HG02938 (cell line): ENCODE data around the gene CTSE.

Experiments used
- ATAC-seq: cut with Tn5 transposase; IDR thresholded peaks from one replicate; pipeline ENCODE4 v1.9.1; 2021; ENCODE audit warnings: mild to moderate bottlenecking, moderate library complexity; ENCODE audit not compliant: unreplicated experiment

Gene CTSE

GRCh38 chr1:205994346-205994745, 29.3 kb downstream of the CTSE start:
- no peak for ATAC-seq

- ATAC-seq = no peak
Observed at GRCh38 chr1:205993068-205993467, 30.6 kb downstream of the CTSE start.

GRCh38 chr1:205992218-205992882, 31.3 kb downstream of the CTSE start:
- no peak for ATAC-seq

GRCh38 chr1:205991237-205991636, 32.5 kb downstream of the CTSE start:
- ATAC-seq = no peak

GRCh38 chr1:205990226-205990625, 33.5 kb downstream of the CTSE start:
- no peak for ATAC-seq

- ATAC-seq = no peak
Observed at GRCh38 chr1:205989786-205990185, 33.9 kb downstream of the CTSE start.

GRCh38 chr1:205988585-205988995, 35.1 kb downstream of the CTSE start:
- no peak for ATAC-seq

- no peak for ATAC-seq
Observed at GRCh38 chr1:205986861-205987260, 36.8 kb downstream of the CTSE start.

GRCh38 chr1:205986292-205986691, 37.4 kb downstream of the CTSE start:
- ATAC-seq = no peak

- no peak for ATAC-seq
Observed at GRCh38 chr1:205985330-205986005, 38.2 kb downstream of the CTSE start.

- no peak for ATAC-seq
Observed at GRCh38 chr1:205983925-205984725, 39.6 kb downstream of the CTSE start.

- no peak for ATAC-seq
Observed at GRCh38 chr1:205981257-205981656, 42.4 kb downstream of the CTSE start.

- ATAC-seq = no peak
Observed at GRCh38 chr1:205980237-205980870, 43.3 kb downstream of the CTSE start.

- ATAC-seq = no peak
Observed at GRCh38 chr1:205979301-205979700, 44.4 kb downstream of the CTSE start.

GRCh38 chr1:205978676-205979075, 45.0 kb downstream of the CTSE start:
- ATAC-seq = no peak

GRCh38 chr1:205977402-205978014, 46.2 kb downstream of the CTSE start:
- ATAC-seq = no peak

GRCh38 chr1:205976708-205977401, 46.8 kb downstream of the CTSE start:
- ATAC-seq = no peak

GRCh38 chr1:205976036-205976435, 47.7 kb downstream of the CTSE start:
- no peak for ATAC-seq

- no peak for ATAC-seq
Observed at GRCh38 chr1:205975387-205975998, 48.2 kb downstream of the CTSE start.

- ATAC-seq = no peak
Observed at GRCh38 chr1:205974712-205975111, 49.0 kb downstream of the CTSE start.
